GM18870 (cell line): Measurements from ENCODE around the gene WIPF1.

ENCODE experiments used
- ATAC-seq: cut with Tn5 transposase; IDR thresholded peaks from one replicate; pipeline ENCODE4 v1.9.1; 2021; ENCODE audit warnings: moderate library complexity; ENCODE audit not compliant: unreplicated experiment

Gene WIPF1

DNA sequence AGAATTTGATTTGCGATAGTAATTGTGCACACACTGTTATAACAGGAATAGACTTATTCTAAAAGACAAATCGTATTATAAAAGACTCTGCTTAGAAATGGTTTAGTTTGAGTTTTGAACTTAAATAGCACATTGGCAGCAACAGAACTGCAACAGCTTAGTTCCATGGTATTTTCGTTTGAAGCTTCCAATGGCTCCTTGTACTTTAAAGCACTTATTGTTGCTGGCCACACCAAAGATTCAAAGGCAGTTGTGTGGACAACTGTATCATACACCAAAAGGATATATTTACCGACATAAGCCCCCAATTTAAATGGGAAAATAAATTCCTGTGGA lies 627 bp downstream of the WIPF1 start:
- ATAC-seq = no peak

GRCh38 chr2:174595891-174596397 lies 1.7 kb downstream of the WIPF1 start:
- no peak for ATAC-seq

DNA sequence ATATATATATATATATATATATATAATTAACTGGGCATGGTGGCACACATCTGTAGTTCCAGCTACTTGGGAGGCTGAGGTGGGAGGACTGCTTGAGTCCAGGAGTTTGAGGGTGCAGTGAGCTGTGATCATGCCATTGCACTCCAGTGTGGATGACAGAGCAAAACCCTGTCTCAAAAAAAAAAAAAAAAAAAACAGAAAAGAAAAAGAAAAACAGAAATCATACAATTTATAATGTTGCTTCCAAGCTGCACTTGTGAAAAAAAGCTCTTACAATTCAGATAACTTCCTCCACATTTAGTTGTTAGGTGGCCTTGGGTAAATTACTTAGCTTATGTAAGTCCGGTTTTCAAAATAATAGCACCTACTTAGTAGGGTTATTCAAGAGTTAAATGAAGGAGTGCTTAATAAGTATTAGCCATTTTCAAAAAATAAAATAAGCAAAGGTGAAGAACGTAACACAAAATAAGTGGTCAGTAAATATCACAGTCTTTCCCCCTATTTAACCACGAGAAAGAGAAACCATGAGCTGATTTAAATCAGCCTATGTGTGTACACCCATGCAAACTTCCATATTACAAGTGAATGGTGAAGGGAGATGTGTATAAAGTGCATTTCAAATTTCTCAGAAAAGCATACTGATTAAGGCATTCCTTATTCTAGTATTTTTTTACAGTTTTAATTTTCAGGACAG lies 2.3 kb downstream of the WIPF1 start:
- ATAC-seq = no peak

DNA sequence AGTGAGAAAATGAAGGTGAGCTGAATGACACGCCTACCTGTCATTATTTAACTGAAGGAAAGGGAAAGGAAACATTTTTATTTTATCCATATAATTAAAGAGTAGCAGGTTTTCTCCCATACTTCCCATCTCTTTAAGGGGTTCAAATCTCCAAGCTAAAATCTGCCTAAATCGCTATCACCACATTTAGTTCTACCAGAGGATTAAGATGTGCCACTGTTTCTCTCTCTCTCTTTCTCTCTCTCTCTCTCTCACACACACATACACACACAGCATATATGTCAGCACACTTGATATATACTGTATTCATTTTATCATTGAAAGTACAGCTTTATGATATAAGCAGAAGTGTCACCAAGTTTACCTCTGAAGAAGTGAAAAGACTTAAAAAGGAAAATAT lies 3.1 kb downstream of the WIPF1 start:
- ATAC-seq = no peak

GRCh38 chr2:174593574-174594203 lies 3.9 kb downstream of the WIPF1 start:
- ATAC-seq = peak; percentile 60

- ATAC-seq = no peak
Observed at GRCh38 chr2:174593041-174593440, 4.6 kb downstream of the WIPF1 start.

- no peak for ATAC-seq
Observed at GRCh38 chr2:174591740-174592139, 5.9 kb downstream of the WIPF1 start.

- ATAC-seq = no peak
Observed at GRCh38 chr2:174590928-174591648, 6.5 kb downstream of the WIPF1 start.

GRCh38 chr2:174590346-174590745 lies 7.3 kb downstream of the WIPF1 start:
- ATAC-seq = no peak

GRCh38 chr2:174589334-174589733 lies 8.3 kb downstream of the WIPF1 start:
- ATAC-seq = no peak

GRCh38 chr2:174588463-174588862 lies 9.1 kb downstream of the WIPF1 start:
- ATAC-seq = no peak

DNA sequence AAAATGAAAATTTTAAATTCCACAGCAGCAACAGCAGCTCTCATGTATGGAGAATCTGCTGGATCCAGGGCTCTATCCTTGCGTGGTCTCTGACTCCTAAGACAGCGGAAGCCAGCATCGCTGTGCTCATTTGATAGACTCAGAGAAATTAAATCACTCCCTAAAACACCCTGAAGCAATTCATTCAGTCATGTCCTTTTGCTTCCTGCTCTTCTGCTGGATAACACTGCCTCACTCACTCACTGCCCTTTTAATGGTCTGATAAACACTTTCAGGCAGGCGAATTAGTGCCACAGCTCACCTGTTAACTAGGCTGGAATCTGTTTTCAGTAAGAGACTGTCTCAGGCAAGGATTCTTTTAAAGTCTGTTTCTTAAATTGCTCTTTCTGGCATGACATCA lies 10.0 kb downstream of the WIPF1 start:
- ATAC-seq = no peak

GRCh38 chr2:174586418-174587295 lies 10.9 kb downstream of the WIPF1 start:
- no peak for ATAC-seq

DNA sequence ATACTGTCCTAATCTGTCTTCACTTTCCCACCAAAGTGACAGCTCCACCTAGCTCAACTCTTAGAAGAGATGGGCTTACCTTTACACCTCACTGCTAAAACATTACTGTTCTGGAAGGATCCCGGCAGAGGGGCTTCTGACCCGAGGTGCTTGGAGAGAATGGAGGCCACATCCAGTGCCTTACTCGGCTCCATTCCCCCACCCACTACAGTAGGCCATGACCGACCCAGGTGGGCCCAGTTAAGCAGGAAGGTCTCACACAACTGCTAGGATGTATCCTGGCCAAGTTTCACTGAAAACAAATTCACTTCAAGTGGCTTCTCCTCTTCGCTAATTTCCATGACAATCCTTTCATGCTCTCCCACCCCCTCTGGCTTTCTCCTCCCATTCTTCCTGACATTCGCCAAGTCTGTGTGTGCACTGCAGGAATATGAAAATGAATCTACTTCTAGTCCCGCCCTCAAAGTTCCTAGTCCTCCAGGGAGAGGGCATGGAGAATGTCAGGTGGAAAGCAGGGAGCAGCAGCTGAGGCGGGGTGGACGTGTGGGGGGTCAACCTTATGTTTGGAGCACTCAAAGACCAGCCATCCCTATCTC lies 11.8 kb downstream of the WIPF1 start:
- ATAC-seq = no peak

GRCh38 chr2:174585146-174585545 lies 12.5 kb downstream of the WIPF1 start:
- no peak for ATAC-seq

GRCh38 chr2:174581491-174581890 lies 16.1 kb downstream of the WIPF1 start:
- no peak for ATAC-seq

DNA sequence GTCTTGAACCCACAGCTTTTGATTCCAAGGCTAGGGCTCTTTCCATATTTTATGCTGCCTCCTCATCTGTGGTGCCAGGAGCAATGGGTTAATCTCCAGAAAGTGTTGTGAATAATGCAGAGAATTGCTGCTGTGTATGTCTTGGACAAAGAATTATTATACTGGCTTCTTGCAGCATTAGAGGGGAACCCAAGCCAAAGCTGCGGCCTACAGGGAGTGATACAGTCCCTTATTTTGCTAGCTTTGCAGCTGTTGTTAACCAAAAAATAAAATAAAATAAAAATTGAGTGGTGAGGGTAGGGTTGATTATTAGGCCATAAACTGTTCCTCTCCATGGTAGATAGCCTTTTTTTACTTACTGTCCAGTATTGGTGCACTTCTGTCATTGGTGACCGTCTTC lies 16.7 kb downstream of the WIPF1 start:
- no peak for ATAC-seq

DNA sequence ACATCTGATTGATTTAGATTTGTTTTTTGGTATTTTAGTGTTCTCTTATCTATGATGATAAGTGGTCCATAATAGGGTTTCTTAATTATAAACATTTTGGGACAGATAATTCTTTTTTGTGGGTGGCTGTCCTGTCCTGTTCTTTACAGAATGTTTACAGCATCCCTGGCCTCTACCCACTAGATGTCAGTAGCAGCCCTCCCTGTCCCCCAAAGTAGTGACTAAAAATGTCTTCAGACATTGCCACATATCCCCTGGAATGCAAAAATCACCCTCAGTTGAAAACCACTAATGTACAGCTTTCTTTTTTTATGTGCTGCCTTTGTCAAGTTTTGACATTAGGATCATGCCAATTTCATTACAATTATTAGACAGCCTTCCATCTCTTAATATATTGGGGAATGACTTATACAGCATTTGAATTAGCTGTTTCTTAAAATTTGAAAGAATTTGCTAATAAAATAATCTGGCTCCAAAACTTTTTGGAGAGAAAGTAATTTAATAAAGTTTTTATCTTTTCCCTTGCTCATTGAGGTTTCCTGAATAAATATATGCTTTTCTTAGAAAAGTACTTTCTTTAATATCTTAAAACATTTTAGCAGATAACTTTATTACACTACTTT lies 19.5 kb downstream of the WIPF1 start:
- no peak for ATAC-seq

DNA sequence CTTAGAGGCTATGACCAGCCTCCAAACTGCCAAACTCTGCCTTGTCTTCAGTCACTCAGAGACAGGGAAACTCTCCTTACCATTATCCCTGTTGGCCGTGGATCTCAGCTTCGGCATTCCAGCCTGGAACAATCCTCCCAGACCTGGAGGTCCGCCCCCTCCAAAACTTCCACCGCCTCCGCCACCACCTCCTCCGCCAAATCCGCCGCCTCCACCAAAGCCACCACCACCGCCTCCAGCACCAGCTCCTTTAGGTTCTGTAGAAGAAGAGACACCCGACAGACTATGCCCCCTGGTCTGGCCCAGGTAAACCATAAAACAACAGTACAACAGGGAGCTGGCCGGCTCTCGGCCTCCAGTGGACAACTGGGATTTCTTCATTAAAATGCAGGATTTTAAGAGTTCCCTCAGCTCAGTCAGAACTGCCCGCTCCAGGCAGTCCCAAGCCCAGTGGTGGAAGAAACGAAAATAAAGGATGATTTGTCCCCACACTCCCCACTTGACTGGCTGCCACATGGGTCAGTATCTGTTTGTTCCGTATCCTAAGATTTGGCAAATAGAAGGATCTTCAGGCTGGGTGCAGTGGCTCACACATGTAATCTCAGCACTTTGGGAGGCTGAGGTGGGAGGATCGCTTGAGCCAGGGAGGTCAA lies 22.4 kb downstream of the WIPF1 start:
- no peak for ATAC-seq

GRCh38 chr2:174574657-174575056 lies 22.9 kb downstream of the WIPF1 start:
- ATAC-seq = no peak
